IPS-15b (cell line): Measurements from ENCODE around the gene WFDC12.

ENCODE experiments used
- H3K27me3 ChIP-seq: one replicate; pipeline ENCODE4 v1.6.1; 2013; ENCODE audit warnings: low read length; ENCODE audit not compliant: control insufficient read depth, insufficient read depth
- H3K36me3 ChIP-seq: one replicate; pipeline ENCODE4 v1.6.1; 2013; ENCODE audit warnings: low read length; ENCODE audit not compliant: control insufficient read depth, insufficient read depth
- H3K4me1 ChIP-seq: one replicate; pipeline ENCODE4 v1.6.1; 2013; ENCODE audit warnings: mild to moderate bottlenecking, low read length; ENCODE audit not compliant: control insufficient read depth, insufficient read depth
- H3K4me3 ChIP-seq: one replicate; pipeline ENCODE4 v1.5.1; 2013; ENCODE audit warnings: low read depth, low read length
- H3K9ac ChIP-seq: one replicate; pipeline ENCODE4 v1.6.1; 2013; ENCODE audit warnings: low read depth, mild to moderate bottlenecking, low read length
- H3K9me3 ChIP-seq: one replicate; pipeline ENCODE4 v1.6.1; 2013; ENCODE audit warnings: mild to moderate bottlenecking, low read length; ENCODE audit not compliant: control insufficient read depth, insufficient read depth

The WFDC12 gene

DNA sequence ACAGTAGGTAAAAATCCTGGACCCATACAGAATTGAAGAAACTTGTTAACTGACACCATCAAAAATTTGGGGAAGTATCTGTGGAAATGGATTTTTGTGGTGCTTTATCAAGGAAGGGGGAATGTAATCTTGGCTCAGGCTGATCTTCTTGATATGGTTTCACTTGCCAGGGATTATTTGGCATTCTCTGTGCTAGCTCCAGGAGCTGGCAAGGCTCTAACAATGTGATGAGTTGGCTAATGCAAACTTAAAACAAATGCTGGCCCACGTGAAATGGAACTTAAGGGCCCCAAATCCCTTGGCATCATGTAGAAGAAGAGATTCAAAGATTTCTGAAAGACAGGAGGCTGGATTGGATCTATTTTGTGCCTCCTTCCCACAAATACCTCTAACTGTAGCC lies 36.5 kb downstream of the WFDC12 start:
- Histone ChIP-seq H3K4me3 (no peak overlapping the region), H3K9me3 (no peaks in the 10 kb centered on the region), H3K9ac (no peak overlapping the region), H3K4me1 (no peaks in the 10 kb centered on the region), H3K36me3 (no peaks in the 10 kb centered on the region), H3K27me3 (no peaks in the 10 kb centered on the region)

DNA sequence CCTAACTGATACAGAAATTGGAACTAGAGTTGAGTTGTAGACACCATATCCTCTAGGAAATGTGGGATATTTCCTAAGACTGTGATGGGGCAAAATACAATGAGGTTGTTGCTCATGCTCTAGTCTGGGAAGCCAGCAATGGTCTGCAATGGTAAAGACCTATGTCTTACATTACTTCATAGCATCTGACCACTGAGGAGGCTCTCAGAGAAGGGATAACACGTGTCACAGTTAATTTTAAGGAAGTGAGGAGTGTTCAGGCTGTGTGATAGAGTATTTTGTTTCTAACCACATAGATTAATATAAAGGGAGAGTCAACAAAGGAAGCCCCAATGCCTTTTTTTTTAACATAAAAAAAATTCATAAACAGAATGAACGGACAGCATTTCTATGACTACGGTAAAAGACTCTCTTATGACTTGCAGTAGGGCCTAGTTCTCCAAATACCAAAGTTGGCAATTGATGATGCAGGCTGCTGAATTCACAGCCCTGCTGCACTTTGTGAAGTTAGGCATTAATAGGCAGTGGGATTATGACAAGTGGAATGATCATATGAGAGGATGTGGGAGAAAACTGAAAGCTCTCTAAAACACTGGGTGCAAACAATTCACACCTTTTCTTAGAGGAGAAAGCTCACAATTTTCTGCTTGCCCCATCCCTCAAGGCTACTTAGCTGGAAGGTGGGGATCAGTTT lies 37.0 kb downstream of the WFDC12 start:
- Histone ChIP-seq H3K9me3 (peaks cover 4% of the 10 kb centered on the region), H3K4me3 (no peak overlapping the region), H3K27me3 (no peaks in the 10 kb centered on the region), H3K4me1 (no peaks in the 10 kb centered on the region), H3K9ac (no peak overlapping the region), H3K36me3 (no peaks in the 10 kb centered on the region)

DNA sequence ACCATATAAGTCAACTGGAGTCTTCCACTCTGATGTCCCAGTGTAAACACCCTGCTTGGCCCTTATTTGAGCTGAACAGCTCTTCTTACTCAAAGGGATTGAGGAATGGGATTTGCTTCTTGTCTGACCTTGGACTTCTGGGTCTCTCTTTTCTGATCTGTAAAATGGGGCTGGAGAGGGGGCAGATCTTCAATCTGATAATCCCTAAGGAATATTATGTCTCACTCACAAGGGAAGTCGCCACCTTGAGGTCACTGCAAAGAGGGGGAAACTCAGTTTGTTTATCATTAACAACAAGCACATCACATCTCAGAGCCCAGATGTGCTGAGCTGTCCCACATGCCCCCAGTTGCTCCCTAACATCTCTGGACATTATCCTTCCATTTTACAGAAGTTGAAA lies 38.4 kb downstream of the WFDC12 start:
- H3K36me3 ChIP-seq, result peaks cover 4% of the 10 kb centered on the region
- no peaks in the 10 kb centered on the region for H3K4me1 ChIP-seq
- no peak overlapping the region for H3K9ac ChIP-seq
- H3K27me3 ChIP-seq, result no peaks in the 10 kb centered on the region
- H3K4me3 ChIP-seq, result no peak overlapping the region
- peaks cover 4% of the 10 kb centered on the region for H3K9me3 ChIP-seq

DNA sequence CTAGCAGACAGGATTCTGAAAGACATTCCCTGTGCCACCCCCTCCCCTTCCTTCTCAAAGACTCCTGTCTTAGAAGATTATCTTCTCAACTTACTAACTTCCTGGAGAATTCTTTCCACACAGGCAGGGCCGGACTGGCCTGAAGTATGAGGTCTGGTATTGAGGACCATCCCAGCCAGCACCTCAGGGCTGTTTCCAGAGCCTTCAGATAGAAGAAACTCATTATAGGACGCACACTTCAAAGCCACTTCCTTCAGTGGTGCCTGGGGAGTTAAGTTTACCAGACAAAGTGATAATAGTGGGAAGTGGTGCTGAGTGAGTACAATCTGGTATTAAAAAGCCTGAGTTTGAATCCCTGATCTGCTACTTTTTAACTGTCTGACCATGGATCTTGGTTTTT lies 39.0 kb downstream of the WFDC12 start:
- Histone ChIP-seq H3K4me1 (no peaks in the 10 kb centered on the region), H3K36me3 (peaks cover 4% of the 10 kb centered on the region), H3K27me3 (no peaks in the 10 kb centered on the region), H3K9me3 (peaks cover 4% of the 10 kb centered on the region), H3K4me3 (no peak overlapping the region), H3K9ac (no peak overlapping the region)

DNA sequence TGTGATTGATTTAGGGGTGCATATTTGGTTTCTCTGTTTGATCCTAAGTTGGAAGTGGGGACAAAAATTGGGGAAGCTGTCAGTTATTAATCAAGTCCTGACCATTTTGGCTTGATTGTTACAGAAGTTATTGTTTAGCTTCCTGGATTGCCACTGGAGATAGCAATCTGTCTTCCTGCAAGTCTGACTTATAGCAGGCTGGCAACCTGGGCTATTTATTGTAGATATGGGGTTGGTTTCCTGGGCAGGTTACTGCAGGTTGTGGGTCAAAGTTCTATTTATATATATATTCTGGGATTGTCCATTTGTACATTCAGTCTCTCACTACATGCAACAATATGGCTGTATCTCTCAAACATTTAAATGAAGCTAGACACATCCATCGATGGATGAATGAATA lies 41.1 kb downstream of the WFDC12 start:
- no peak overlapping the region for H3K9ac ChIP-seq
- peaks cover 4% of the 10 kb centered on the region for H3K36me3 ChIP-seq
- H3K4me1 ChIP-seq, result no peaks in the 10 kb centered on the region
- H3K27me3 ChIP-seq, result no peaks in the 10 kb centered on the region
- no peak overlapping the region for H3K4me3 ChIP-seq
- H3K9me3 ChIP-seq, result peaks cover 4% of the 10 kb centered on the region

DNA sequence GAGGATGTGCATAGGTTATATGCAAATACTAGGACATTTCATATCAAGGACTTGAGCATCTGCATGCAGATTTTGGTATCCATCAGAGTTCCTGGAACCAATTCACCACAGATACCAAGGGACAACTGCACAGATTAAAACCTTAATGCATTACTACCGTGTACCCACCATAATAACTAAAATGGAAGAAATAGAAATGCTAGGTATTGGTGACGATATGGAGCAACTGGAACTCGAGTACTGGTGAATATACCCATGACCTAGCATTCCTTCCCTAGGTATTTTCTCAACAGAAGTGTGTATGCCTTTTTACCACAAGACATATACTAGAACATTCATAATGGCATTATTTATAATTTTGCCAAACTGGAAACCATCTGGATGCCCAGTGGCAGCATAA lies 41.8 kb downstream of the WFDC12 start:
- Histone ChIP-seq H3K36me3 (peaks cover 6% of the 10 kb centered on the region), H3K4me1 (no peaks in the 10 kb centered on the region), H3K4me3 (no peak overlapping the region), H3K27me3 (no peaks in the 10 kb centered on the region), H3K9ac (no peak overlapping the region), H3K9me3 (peaks cover 4% of the 10 kb centered on the region)

DNA sequence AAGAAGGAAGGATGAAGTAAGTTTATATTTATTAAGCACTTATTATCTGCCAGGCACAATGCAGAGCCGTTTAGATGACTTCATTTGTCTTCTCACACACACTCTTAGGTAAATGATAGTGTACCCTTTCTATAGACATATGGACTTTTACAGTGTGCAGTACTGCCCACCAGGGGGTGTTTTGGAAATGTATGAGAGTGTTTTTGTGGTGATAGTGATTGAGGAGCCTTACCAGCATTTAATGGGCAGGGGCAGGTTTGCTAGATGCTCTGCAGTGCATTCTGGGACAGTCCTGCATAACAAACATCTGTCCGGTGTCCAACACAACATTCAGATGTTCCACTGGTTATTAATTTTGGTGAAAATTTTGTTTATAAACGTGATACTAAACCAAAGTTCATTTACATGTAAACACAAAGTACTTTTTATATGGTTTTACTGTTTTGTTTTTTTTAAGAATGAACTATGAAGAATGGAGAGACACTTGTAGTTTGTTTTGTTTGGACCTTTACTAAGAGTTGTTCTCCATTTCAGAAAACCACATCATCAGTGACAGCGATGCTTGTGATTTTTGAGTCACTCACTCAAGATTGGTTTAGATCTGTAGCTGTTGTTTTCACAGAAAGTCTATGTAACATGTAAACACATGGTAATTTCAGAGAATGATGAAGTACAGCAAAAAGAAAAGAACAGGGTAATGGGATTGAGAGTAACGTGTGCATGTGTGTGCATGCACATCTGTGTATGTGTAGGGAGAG lies 43.2 kb downstream of the WFDC12 start:
- H3K9me3 ChIP-seq, result peaks cover 4% of the 10 kb centered on the region
- no peak overlapping the region for H3K4me3 ChIP-seq
- H3K36me3 ChIP-seq, result peaks cover 6% of the 10 kb centered on the region
- peaks cover 6% of the 10 kb centered on the region for H3K4me1 ChIP-seq
- H3K27me3 ChIP-seq, result no peaks in the 10 kb centered on the region
- no peak overlapping the region for H3K9ac ChIP-seq

DNA sequence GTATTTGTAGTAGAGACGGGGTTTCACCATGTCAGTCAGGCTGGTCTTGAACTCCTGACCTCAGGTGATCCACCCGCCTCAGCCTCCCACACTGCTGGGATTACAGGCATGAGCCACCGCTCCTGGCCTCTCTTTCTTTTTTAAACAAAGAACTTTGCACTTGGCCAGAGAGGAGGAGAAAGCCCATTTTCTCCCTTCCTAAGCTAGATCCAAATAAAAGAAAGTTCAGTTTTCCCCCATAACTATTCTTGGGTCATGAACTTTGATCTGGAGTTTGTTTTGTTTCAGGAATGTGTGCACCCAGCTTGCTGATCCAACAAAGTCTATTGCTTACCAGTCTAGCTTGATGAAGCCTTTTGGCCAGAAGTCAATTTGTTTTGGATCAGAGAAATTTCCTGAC lies 46.7 kb downstream of the WFDC12 start:
- peaks cover 2% of the 10 kb centered on the region for H3K9me3 ChIP-seq
- no peak overlapping the region for H3K4me3 ChIP-seq
- H3K4me1 ChIP-seq, result peaks cover 6% of the 10 kb centered on the region
- H3K27me3 ChIP-seq, result no peaks in the 10 kb centered on the region
- H3K36me3 ChIP-seq, result peaks cover 10% of the 10 kb centered on the region
- H3K9ac ChIP-seq, result no peak overlapping the region
